ENCODE results near the gene MMP2.

DNA sequence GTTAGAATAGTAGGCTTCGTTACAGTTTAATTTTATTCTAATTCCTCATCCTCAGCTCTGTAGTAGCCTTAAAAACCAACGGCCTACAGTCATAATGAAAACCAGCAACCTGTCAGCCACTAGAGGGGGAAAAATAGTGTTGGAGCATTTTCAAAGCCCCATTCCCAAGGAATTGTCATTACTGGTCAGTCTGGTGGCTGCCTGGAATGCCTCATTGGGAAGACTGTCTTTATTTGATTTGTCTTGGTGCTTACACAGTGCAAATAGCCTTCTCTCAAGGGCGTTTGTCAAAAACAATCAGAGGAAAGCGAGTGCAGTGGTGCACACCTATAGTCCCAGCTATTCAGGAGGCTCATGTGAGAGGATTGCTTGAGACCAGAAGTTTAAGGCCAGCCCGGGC, 34.6 kb downstream of the MMP2 start:
- TF ChIP-seq, protein P1, sequence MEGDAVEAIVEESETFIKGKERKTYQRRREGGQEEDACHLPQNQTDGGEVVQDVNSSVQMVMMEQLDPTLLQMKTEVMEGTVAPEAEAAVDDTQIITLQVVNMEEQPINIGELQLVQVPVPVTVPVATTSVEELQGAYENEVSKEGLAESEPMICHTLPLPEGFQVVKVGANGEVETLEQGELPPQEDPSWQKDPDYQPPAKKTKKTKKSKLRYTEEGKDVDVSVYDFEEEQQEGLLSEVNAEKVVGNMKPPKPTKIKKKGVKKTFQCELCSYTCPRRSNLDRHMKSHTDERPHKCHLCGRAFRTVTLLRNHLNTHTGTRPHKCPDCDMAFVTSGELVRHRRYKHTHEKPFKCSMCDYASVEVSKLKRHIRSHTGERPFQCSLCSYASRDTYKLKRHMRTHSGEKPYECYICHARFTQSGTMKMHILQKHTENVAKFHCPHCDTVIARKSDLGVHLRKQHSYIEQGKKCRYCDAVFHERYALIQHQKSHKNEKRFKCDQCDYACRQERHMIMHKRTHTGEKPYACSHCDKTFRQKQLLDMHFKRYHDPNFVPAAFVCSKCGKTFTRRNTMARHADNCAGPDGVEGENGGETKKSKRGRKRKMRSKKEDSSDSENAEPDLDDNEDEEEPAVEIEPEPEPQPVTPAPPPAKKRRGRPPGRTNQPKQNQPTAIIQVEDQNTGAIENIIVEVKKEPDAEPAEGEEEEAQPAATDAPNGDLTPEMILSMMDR (conservative IDR thresholded peaks at IDR 0.05 in 1 of 2, IDR thresholded peaks at IDR 0.05 in 1 of 2; ENCODE audit: low read depth in 1 of 2, low read length in 2 of 2) = no peak
- no peak for TF ChIP-seq EZH2 (IDR thresholded peaks at IDR 0.05; ENCODE audit: low read length, missing control alignments)

Measured in fibroblast of lung (primary cell).